ENCODE results near the gene HEATR9. TPM values are rescaled to one million over a fixed set of nuclear protein-coding genes. Genes with fewer than 3 reads are reported as not detected.
A peak's percentile ranks its signal among the peaks of the same experiment; 100 is the strongest.

The HEATR9 gene
- total RNA-seq, 1 experiment from 2014 or later: not detected

GRCh38 chr17:35893751-35894150, 25.1 kb upstream of the HEATR9 start:
- no TSS peak for BruUV-seq (replicated peaks)
- intact Hi-C loops (cut with micrococcal nuclease): no loop called here

GRCh38 chr17:35892091-35893035, 23.7 kb upstream of the HEATR9 start:
- peak; percentile 76 for DNase-seq (ENCODE audit: unreplicated experiment)
- Mint-ChIP-seq H3K9me3 (ENCODE audit: unreplicated experiment) (no peaks in the 10 kb centered on the region), H3K27me3 (ENCODE audit: insufficient read depth, unreplicated experiment) (no peaks in the 10 kb centered on the region), H3K27ac (ENCODE audit: low read depth, unreplicated experiment) (no peak overlapping the region), H3K36me3 (ENCODE audit: insufficient read depth, unreplicated experiment) (no peaks in the 10 kb centered on the region), H3K4me3 (ENCODE audit: unreplicated experiment) (no peak overlapping the region), H3K4me1 (ENCODE audit: insufficient read depth, unreplicated experiment) (peaks cover 15% of the 10 kb centered on the region)
- TF ChIP-seq CTCF (IDR thresholded peaks at IDR 0.05; ENCODE audit: unreplicated experiment): no peak
- POLR2A ChIA-PET: interaction anchor here (0.8 to 1.0 kb wide), 2 partner anchors 9 to 15 kb away, joined by 3 to 4 read pairs; no protein-coding TSS in a partner anchor
- BruUV-seq (replicated peaks): no TSS peak
- intact Hi-C loops (cut with micrococcal nuclease): no loop called here
- CTCF ChIA-PET: interaction anchor here (0.9 kb wide), 1 partner anchor 77 kb away, joined by 3 read pairs; no protein-coding TSS in a partner anchor

More at GRCh38 chr17:35893751-35894150, 25.1 kb upstream of the HEATR9 start:
- Mint-ChIP-seq H3K27me3 (ENCODE audit: insufficient read depth, unreplicated experiment) (no peaks in the 10 kb centered on the region), H3K4me3 (ENCODE audit: unreplicated experiment) (no peak overlapping the region), H3K4me1 (ENCODE audit: insufficient read depth, unreplicated experiment) (peaks cover 15% of the 10 kb centered on the region), H3K9me3 (ENCODE audit: unreplicated experiment) (no peaks in the 10 kb centered on the region), H3K36me3 (ENCODE audit: insufficient read depth, unreplicated experiment) (no peaks in the 10 kb centered on the region), H3K27ac (ENCODE audit: low read depth, unreplicated experiment) (no peak overlapping the region)
- DNase-seq (ENCODE audit: unreplicated experiment): no peak
- TF ChIP-seq CTCF (IDR thresholded peaks at IDR 0.05; ENCODE audit: unreplicated experiment): no peak
- ChIA-PET CTCF (no interaction called here), POLR2A (interaction anchor here (0.8 kb wide), 1 partner anchor 238 kb away, joined by 3 read pairs; no protein-coding TSS in a partner anchor)

- TF ChIP-seq CTCF (IDR thresholded peaks at IDR 0.05; ENCODE audit: unreplicated experiment): no peak
- Mint-ChIP-seq H3K9me3 (ENCODE audit: unreplicated experiment) (no peaks in the 10 kb centered on the region), H3K27ac (ENCODE audit: low read depth, unreplicated experiment) (no peak overlapping the region), H3K36me3 (ENCODE audit: insufficient read depth, unreplicated experiment) (no peaks in the 10 kb centered on the region), H3K4me1 (ENCODE audit: insufficient read depth, unreplicated experiment) (peaks cover 15% of the 10 kb centered on the region), H3K27me3 (ENCODE audit: insufficient read depth, unreplicated experiment) (no peaks in the 10 kb centered on the region), H3K4me3 (ENCODE audit: unreplicated experiment) (no peak overlapping the region)
- intact Hi-C loops (cut with micrococcal nuclease): no loop called here
- CTCF ChIA-PET: interaction anchor here (0.7 kb wide), 1 partner anchor 844 kb away, joined by 3 read pairs; no protein-coding TSS in a partner anchor
- no peak for DNase-seq (ENCODE audit: unreplicated experiment)
- POLR2A ChIA-PET: no interaction called here
- BruUV-seq (replicated peaks): no TSS peak
These were observed 22.6 kb upstream of the HEATR9 start for GRCh38 chr17:35891269-35891668.

GRCh38 chr17:35890774-35891155, 22.1 kb upstream of the HEATR9 start:
- POLR2A ChIA-PET: no interaction called here
- H3K27me3 Mint-ChIP-seq (ENCODE audit: insufficient read depth, unreplicated experiment): no peaks in the 10 kb centered on the region
- no peak overlapping the region for H3K4me3 Mint-ChIP-seq (ENCODE audit: unreplicated experiment)

More at GRCh38 chr17:35890774-35891155, 22.1 kb upstream of the HEATR9 start:
- Mint-ChIP-seq H3K27ac (ENCODE audit: low read depth, unreplicated experiment) (no peak overlapping the region), H3K9me3 (ENCODE audit: unreplicated experiment) (no peaks in the 10 kb centered on the region), H3K36me3 (ENCODE audit: insufficient read depth, unreplicated experiment) (no peaks in the 10 kb centered on the region), H3K4me1 (ENCODE audit: insufficient read depth, unreplicated experiment) (peaks cover 15% of the 10 kb centered on the region)
- CTCF ChIA-PET: no interaction called here
- intact Hi-C loops (cut with micrococcal nuclease): no loop called here
- no peak for DNase-seq (ENCODE audit: unreplicated experiment)
- no peak for TF ChIP-seq CTCF (IDR thresholded peaks at IDR 0.05; ENCODE audit: unreplicated experiment)
- BruUV-seq (replicated peaks): no TSS peak
